GM18870 (cell line): ENCODE measurements around the gene PLEKHG1.

ENCODE experiments used
- ATAC-seq: cut with Tn5 transposase; IDR thresholded peaks from one replicate; pipeline ENCODE4 v1.9.1; 2021; ENCODE audit warnings: moderate library complexity; ENCODE audit not compliant: unreplicated experiment

The PLEKHG1 gene

DNA sequence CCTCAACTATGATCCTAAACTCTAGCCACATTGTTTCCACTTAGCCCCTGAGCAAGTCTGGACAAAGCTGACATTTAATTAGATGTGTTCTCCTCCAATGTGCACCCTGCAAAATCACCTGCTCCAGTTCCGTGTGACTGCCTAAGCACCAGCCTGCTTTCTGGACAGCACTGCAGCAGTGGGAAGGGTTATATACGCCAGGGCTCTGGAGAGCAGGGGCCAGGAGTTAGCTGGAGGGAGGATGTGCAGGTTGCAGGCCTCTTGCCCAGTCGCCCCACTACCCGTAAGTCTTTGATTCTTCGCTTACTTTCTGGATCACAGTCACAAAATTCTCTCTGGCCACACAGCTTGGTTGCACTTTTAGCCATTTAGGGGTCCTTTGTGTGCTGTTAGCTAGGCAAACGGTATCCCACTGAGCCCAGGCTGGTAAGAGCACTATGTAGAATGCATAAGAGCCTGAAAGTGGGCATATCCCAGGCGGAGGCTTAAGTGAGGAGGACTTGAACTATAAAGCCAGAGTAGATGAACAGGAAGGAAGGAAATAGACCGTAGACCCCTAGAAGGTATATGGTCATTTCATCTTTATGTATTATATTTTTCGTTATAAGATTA is 10.7 kb upstream of the PLEKHG1 start:
- ATAC-seq: no peak

GRCh38 chr6:150589852-150590251 is 9.8 kb upstream of the PLEKHG1 start:
- ATAC-seq: no peak

- no peak for ATAC-seq
Observed at GRCh38 chr6:150590446-150590845, 9.2 kb upstream of the PLEKHG1 start.

DNA sequence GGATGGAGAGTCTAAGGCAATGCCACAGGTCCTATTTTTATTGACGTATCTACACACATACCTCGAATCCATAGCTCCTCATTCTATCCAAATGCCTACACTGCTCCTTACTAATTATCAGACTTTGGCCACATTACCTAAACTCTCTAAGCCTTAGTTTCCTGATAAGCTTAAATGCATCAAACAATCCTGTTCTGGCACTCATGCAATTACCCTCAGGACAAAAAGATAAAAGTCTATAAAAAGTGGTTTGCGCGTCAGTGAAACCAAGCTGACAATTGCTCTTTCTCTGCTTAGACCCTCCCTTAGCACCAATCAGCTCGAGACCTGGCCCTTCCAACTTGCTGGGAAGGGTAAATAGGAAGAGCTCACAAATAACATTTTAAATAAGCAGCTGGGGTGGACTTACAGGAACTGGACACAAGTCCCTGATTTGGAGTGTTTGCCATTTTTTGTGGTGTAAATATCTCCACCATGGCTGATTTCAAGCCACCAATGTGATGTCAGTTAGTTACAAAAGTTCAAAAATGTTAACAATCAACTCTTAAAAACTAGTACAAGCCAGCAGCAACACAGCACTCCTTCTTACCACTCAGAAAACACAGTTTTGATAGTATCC is 7.2 kb upstream of the PLEKHG1 start:
- ATAC-seq: no peak

DNA sequence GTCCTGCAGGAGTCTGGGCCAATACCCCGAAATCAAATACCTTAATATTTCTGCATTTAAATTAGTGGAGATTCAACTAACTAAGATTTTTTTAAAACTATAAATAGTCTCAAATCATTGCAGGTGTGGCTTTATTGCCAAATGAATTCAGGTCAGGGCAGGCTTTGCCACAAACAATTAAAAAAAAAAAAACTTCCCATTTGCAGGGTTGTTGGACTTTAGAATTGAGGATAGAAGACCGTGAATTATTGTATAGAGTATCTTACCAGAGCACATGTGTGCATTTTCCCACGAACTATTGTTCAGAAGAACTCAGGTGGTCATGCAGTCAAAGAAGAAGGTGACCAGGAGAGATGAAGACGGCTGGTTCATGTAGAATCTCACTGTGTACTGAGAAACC is 6.6 kb upstream of the PLEKHG1 start:
- ATAC-seq: no peak

DNA sequence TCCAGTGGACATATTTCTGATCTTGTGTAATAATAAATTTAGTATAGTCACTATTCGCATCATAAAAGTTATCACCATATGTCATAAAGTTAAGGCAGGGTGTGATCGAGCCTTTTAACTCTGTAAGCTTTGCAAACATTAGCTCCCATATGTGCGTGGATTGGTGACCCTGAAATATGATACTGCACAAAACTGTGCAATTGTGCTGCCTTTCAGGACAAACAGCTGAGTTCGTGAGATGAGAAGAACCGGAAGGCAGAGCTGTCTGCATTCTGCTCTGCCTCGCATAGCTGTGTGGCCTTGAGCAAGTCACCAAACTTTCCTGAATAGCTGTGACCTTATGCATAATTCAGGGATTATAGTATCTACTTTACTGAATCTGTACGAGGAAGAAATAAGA is 3.2 kb upstream of the PLEKHG1 start:
- no peak for ATAC-seq

DNA sequence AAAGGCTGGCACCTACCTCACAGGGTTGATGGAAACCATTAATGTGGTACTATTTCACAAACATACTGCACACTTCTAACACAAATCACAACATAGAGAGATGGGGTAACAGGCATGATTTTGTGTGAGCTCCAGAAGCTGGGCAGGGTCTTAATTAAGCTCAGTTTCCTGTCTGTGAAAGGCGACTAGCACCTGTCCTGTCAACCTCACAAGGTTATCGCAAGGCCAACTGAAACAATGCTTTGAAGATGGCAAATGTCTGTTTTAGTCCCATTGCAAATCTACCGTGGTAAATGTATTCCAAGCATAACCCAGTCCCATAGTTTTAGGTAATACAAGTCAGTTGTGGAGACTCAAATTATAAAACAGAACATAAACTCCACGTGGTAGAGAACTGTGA is 1.3 kb upstream of the PLEKHG1 start:
- ATAC-seq: no peak

GRCh38 chr6:150598858-150599198 is 857 bp upstream of the PLEKHG1 start:
- ATAC-seq: no peak

- no peak for ATAC-seq
Observed at GRCh38 chr6:150600010-150600300, 270 bp downstream of the PLEKHG1 start.

GRCh38 chr6:150600301-150601017 is 774 bp downstream of the PLEKHG1 start:
- peak; percentile 59 for ATAC-seq

- no peak for ATAC-seq
Observed at GRCh38 chr6:150601439-150601838, 1.8 kb downstream of the PLEKHG1 start.

GRCh38 chr6:150603176-150603575 is 3.5 kb downstream of the PLEKHG1 start:
- ATAC-seq: no peak

DNA sequence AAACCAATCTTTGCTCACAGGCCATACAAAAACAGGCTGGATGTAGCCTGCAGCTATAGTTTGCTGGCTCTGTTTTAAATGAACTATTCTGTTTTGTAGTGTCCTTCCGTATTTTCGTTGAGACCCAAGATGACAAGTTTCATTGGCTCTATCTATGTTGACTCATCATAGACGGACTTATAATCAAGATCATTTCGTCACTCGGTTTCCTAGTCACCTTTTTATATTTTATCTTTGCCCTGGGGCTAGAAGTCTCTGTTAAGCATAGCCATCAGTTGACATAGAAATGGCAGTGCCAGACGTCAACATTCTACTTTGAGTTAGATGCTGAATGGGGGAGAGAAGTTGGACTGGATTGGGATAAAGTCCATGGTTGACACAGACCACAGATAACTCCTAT is 4.8 kb downstream of the PLEKHG1 start:
- no peak for ATAC-seq

DNA sequence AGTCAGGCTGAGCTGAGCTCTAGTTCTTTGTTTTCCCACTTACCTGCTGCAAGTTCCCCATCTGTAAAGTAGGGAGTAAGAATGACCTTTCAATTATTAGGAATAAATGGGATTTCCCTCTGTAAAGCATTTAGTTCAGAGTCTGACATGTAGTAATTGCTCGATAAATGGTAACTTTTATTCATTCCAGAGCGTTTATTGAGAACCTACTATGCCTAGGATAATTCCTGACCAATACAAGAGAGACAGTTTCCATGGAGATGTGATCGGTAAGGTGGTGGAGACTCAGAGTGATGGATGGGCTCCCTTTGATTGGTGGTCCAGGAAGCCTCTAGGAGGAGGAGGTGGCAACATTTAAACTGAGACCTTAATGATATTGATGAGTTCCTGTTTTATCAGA is 5.6 kb downstream of the PLEKHG1 start:
- ATAC-seq: no peak

- ATAC-seq: no peak
Observed at GRCh38 chr6:150606168-150606591, 6.5 kb downstream of the PLEKHG1 start.

- ATAC-seq: no peak
Observed at GRCh38 chr6:150606647-150607328, 7.1 kb downstream of the PLEKHG1 start.

DNA sequence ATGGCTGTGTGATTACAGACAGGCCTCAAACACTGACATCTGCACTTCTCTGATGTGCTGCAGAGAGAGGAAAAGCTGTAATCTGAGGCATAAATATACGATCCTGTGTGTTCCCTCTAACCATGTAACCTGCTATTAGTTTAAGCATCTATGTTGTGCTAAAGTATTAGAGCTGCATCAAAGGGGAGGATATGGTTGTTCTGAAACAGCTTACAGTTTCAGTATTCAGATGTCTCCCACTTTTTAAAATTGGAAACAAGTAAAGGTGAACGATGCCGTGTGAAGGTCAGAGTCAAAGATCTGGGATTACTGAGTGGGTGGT is 7.6 kb downstream of the PLEKHG1 start:
- no peak for ATAC-seq

GRCh38 chr6:150610584-150610983 is 10.9 kb downstream of the PLEKHG1 start:
- ATAC-seq: no peak

DNA sequence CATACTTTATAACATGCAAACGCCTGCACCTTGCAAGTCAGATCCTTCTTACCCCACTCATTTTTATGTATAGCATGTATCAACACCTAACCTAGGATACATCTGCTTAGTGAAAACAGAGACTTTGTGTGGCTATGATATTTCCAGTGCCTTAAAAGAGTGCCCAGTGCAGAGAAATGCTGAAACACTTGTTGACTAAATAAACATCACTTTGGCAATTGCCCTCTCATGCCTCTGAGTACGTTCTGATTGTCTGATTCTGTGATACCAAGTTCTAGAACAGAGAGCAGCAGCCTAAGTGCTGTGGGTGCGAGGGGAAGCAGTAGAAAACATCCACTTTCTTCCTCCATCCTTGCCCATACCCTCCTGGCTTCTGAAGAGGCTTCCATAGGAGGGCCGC is 13.6 kb downstream of the PLEKHG1 start:
- ATAC-seq: no peak

DNA sequence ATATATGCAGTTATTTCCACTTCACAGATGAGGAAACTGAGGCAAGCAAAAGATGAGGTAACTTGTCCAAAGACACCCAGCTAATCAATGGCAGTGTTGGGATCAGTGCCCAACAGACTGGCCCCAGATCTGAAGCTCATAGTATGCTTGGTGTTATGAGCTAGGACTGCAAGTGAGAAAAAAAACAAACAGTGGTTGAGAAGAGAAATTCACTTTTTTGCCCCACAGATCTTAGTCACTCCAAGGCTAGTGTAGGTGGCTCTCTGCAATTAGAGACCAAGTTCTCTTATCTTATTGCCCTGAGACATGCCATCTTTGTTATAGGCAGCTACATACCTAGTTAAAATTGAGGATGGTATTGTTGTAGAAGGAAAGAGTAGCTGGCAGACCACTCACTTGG is 16.3 kb downstream of the PLEKHG1 start:
- no peak for ATAC-seq

DNA sequence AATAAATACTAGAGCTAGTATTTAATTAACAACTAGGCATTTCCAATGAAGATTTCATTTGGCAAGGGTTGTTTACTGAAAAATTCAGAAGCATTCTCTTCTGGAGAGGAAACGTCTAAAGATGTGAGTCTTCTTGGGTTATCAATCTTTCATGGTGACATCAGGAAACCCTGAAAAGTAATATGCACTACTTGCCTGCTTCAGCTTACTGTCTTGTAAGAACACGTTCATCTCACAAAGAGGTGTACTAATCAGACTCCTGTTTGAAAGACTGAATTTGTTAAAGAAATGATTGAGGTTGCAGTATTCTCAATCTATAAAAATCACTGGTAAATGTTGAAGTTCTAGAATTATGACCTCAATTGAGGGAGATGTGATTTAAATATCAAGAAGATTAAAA is 16.9 kb downstream of the PLEKHG1 start:
- no peak for ATAC-seq

GRCh38 chr6:150617062-150617461 is 17.4 kb downstream of the PLEKHG1 start:
- no peak for ATAC-seq
